Measurements from ENCODE around the gene IRAK2. TPM values are rescaled to one million over a fixed set of nuclear protein-coding genes. Genes with fewer than 3 reads are reported as not detected.
"Not testable (repeated sequence)": the region's sequence is repeated elsewhere in the genome, so short reads cannot be mapped to it uniquely, and the experiment has no call there.

Gene IRAK2
- polyA plus RNA-seq, 12 donors, result 0.49 to 1.3 (median 0.78) TPM; not detected in 2

DNA sequence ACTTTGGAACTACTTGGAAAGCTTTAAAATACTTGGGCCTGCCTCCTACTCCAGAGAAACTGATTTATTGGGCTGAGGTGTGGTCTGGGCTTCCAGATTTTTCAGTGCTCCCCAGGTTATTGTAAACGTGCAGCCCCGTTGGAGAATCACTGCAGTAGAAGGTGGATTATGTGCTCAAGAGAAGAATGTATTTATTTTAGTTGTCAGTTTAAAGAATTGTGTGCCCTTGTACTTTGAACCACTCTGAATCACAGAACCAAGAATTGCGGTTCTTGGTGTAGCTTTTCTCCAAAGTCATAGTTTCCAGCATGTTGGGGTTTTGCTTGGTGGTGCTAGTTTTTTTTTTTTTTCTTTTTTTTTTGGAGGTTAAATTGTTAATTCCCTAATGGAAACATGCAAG lies 85.1 kb downstream of the IRAK2 start:
- no peak for DNase-seq

DNA sequence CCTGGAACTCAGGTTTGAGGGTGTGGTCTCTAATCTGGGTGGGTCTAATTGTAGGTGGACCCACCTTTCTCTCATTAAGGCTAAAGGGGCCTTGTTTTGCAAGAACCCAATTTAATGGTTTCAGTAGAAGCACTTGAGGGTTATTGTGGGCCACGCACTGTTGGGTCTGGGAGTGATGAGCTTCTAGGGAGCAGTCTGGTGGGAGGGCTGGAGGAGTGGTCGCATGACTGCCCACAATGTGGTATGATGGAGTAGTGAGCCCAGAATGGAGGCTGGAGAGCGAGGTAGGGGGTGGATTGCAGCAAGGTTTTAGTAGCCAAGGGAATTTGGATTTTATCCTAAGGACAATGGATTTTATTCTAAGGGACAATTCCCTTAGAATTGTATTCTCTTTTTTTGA lies 86.3 kb downstream of the IRAK2 start:
- DNase-seq, result no peak

DNA sequence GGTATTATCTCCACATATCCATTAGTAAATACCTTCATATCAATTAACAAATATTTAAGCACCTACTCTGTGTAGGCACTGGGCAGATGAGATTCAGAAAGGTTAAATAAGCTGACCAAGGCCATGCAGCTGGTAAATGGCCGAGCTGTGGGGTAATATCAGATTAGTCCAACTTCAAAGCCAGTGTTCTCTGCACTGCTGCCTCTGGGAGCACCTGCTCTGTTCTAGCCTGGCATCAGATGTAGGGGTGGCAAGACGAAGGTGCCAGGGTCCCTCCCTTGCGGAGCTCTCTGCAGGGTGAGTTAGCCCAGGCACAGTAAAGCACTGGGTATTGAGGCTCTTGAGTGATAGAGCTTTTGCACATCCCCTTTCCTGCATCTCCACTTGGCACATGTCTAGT lies 89.0 kb downstream of the IRAK2 start:
- DNase-seq, result no peak

- DNase-seq, result no peak
Observed at GRCh38 chr3:10255835-10256234, 91.1 kb downstream of the IRAK2 start.

DNA sequence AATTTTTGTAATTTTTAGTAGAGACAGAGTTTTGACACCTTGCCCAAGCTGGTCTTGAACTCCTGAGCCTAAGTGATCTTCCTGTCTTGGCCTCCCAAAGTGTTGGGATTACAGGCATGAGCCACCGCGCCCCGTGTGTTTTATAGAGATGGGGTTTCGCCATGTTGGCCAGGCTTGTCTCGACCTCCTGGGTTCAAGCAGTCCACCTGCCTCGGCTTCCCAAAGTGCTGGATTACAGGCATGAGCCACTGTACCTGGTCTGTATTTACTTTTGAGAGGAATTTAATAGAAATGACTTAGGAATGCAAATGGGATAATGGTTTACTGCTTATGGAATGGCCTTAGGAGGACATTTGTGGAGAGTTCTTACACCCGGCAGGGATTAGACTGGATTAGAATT lies 94.3 kb downstream of the IRAK2 start:
- DNase-seq, result no peak

DNA sequence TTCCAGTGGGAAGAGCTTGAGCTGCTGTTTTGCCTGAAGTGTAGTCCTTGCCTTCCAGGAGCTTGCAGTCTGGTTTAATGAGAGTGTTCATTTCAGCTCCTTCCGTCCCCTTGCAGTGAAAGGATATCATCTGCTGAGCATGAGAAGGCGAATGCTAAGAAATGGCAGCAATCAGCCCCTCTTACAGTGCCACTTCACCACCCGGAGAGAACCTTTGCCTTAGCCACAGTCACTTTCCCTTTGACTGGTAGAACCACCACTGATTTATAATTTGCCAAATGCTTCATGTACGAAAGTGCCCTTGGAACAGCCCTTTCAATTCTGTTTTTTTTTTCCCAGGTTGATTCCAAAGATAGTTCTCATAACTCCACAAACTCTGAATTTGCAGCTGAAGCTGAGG lies 95.1 kb downstream of the IRAK2 start:
- DNase-seq, result no peak

- DNase-seq, result no peak
Observed at GRCh38 chr3:10260211-10260701, 95.5 kb downstream of the IRAK2 start.

GRCh38 chr3:10262027-10262426 lies 97.3 kb downstream of the IRAK2 start:
- no peak for DNase-seq

- no peak for DNase-seq
Observed at GRCh38 chr3:10263646-10264363, 99.1 kb downstream of the IRAK2 start.

- no peak for DNase-seq
Observed at GRCh38 chr3:10265833-10266232, 101.1 kb downstream of the IRAK2 start.

DNA sequence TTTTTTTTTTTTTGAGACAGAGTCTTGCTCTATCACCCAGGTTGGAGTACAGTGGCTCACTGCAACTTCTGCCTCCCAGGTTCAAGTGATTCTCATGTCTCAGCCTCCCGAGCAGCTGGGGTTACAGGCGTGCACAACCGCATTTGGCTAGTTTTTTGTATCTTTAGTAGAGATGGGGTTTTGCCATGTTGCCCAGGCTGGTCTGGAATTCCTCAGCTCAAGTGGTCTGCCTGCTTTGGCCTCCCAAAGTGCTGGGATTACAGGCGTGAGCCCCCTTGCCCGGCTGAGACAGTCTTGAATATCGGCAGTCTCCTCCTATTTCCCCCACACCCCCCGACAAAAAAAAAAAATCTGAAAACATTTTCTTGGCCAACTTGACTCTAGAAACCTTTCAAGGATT lies 102.2 kb downstream of the IRAK2 start:
- DNase-seq, result not testable (repeated sequence)

DNA sequence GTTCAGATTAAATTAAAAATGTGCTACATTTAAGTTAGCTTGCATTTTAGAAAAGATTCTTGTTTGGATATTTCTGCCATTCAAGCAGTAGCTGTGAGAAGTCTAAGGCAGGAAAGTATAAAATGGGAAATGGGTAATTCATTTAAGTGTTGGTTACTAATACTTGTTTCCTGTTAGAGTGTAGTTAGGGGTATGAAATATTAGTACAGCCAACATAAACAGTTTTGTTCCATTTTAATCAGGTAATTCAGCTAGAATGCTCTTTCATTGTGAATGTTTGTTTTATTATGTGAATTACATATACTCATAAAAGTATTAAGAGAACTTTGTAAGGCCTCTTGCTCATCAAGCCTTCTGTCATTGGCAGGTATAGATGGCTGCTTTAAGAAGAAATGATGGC lies 103.4 kb downstream of the IRAK2 start:
- DNase-seq, result no peak

DNA sequence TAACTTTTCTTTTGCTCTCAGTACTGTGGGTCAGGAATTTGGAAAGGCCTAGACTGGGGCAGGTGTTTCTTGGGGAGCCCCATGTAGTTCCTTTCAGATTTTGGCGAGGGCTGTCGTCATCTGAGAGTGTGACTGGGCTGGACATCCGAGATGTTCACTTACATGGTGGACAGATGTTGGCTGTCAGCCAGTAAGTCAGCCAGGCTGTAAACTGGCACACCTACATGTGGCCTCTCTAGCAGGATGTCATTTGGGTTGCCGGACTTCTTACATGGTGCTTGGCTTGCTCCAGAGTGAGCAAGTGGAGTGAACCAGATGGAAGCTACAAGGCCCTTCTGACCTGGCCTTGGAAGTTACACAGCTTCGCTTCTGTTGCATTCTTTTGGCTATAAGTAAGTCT lies 104.2 kb downstream of the IRAK2 start:
- no peak for DNase-seq

DNA sequence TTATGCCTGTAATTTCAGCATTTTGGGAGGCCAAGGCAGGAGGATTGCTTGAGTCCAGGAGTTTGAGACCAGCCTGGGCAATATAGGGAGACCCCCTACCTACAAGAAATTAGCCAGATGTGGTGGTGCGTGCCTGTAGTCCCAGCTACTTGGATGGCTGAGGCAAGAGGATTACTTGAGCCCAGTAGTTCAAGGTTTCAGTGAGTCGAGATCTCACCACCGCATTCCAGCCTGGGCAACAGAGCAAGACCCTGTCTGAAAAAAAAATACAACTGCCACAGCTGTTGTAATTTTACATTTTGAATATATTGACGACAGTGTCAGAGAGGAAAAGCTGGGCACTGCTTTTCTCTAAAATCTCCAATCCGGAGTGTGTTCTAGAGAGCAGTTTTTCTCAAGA lies 104.7 kb downstream of the IRAK2 start:
- no peak for DNase-seq

- not testable (repeated sequence) for DNase-seq
Observed at GRCh38 chr3:10272476-10272875, 107.8 kb downstream of the IRAK2 start.

- DNase-seq, result no peak
Observed at GRCh38 chr3:10272977-10273376, 108.3 kb downstream of the IRAK2 start.

GRCh38 chr3:10273702-10274305 lies 109.1 kb downstream of the IRAK2 start:
- no peak for DNase-seq

DNA sequence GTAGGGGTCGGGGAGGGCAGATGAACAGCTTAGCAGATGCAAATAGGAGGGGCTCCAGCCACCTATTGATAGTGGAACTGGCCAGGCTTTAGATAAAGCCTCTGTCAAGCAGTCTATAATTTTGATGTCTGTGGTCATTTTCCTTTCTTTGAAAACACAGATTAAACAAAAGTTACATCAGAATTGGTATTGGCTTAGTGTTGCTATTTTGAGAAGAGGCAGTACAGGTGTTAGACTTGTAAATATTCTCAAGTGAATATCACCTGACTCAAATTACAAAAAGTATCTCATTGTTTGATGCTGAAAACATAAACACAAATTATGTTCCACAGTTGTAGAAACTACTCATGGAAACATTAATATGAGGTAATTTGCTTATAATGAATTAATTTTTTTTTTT lies 109.9 kb downstream of the IRAK2 start:
- no peak for DNase-seq

DNA sequence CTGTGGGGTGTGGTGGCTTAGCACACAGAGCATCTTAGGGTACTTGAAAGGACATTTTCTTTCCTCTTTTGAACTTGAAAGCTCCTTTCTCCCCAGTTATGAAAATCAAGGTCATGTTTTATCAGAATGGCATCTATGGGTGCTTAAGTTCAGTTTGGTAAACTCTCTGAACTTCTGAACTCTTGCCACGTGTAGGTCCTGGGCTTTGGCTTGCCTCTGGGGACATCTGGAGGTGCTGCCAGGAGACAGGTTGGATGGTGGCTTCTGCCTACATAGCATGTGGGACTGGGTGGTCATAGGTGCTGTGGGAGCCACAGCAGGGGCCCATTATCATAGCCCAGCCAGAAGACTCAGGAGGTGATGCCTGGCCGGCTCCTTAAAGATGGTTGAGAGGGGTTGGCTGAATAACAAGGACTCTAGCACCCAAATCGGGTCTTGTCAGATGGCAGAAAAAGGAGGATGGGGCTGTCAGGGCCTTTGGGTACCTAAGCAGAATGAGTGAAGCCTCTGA lies 112.5 kb downstream of the IRAK2 start:
- no peak for DNase-seq

DNA sequence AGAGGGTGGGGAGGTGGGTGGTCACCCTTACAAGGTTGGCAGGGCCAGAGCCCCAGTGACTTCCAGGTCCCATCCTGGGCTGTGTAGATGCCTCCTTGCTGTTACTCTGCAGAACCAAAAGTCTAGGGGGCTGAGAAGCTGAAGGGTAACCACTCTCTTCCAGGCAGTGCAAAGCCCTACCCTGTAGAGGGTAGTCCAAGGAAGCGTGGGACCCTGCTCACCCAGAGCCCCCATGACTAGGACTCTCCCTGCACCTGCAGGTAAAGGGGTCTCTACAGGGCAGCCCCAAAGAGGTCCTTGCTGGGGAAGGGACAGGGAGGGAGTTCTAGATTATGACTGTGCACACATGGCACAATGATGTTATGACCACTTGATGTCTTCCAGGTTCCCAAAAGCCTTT lies 113.8 kb downstream of the IRAK2 start:
- DNase-seq, result no peak

- DNase-seq, result no peak
Observed at GRCh38 chr3:10279384-10280176, 114.9 kb downstream of the IRAK2 start.

DNA sequence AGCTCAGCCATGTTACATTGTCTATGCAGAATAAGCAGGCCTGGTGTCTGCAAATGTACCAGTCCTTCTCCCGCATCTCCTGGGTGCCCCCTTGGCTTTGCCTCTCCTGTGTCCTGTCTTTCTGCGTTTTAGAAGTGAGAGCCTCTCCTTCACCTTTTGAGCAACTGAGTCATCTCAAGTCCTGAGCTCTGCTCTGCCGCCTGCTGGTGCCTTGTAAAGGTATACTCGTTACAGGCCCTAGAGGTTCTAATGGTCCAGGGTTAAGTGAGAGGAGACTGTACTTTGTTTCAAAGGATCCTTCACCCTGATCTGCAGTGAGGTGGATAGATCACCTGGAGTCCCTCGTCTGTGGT lies 115.4 kb downstream of the IRAK2 start:
- DNase-seq, result no peak

DNA sequence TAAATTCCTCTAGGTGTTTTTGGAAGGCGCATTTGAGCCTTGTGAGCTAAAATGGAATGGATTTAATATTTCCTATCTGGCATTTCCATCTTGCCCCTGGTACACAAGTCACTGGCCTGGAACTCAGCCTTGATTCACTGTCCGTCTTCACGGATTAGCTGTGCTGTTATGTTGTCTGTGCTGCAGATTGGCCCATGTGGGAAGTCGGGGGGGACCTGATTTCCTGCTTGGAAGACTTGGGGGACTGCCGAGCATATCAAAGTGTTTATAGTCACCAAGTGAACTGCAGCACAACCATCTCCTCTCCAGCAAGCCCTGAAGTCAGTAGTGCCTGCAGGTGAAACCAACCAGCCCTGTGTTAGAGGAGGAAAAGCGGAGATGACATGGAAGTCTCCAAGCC lies 115.9 kb downstream of the IRAK2 start:
- no peak for DNase-seq
